Gastroesophageal sphincter (tissue), 4 donors: ENCODE measurements around the gene ACOT7. TPM values are rescaled to one million over a fixed set of nuclear protein-coding genes. Genes with fewer than 3 reads are reported as not detected.
A peak's percentile ranks its signal among the peaks of the same experiment; 100 is the strongest.
"Not testable (repeated sequence)": the region's sequence is repeated elsewhere in the genome, so short reads cannot be mapped to it uniquely, and the experiment has no call there.

Source experiments
- ATAC-seq: fragments of 150-250 bp; one replicate; pipeline ENCODE4 v1.9.1; 2016; ENCODE audit warnings: mild to moderate bottlenecking, moderate library complexity
- H3K27ac ChIP-seq, 4 donors: fragments of 200-600 bp; sonication (generic) in 3 of 4; 1 replicate in 3 of 4; 2 replicates in 1 of 4; pipeline ENCODE4 v1.5.1; 2016 to 2019
- H3K27me3 ChIP-seq: fragments of 200-600 bp; sonication (generic); one replicate; pipeline ENCODE4 v1.5.1; 2019
- H3K36me3 ChIP-seq, 2 donors: fragments of 200-600 bp; sonication (generic); one replicate each; pipeline ENCODE4 v1.5.1; 2019; ENCODE audit warnings: control low read depth in 1 of 2
- H3K4me1 ChIP-seq, 3 donors: fragments of 200-600 bp; sonication (generic); 1 replicate in 2 of 3; 2 replicates in 1 of 3; pipeline ENCODE4 v1.5.1; 2016 to 2019; ENCODE audit warnings: control low read depth in 2 of 3
- H3K4me3 ChIP-seq, 2 donors: fragments of 200-600 bp; sonication (generic); one replicate each; pipeline ENCODE4 v1.5.1; 2019; ENCODE audit warnings: mild to moderate bottlenecking in 1 of 2, moderate library complexity in 1 of 2
- H3K9me3 ChIP-seq, 3 donors: fragments of 200-600 bp; sonication (generic); one replicate each; pipeline ENCODE4 v1.5.1; 2017 to 2019; ENCODE audit warnings: control low read depth in 2 of 3
- EP300 ChIP-seq: sonication (generic); formaldehyde crosslinking; IDR thresholded peaks from one replicate; pipeline ENCODE4 v1.6.1; 2017; ENCODE audit warnings: antibody characterized with exemption, mild to moderate bottlenecking
- POLR2A ChIP-seq, 2 donors: fragments of 450-650 bp; IDR thresholded peaks; one replicate each; pipeline ENCODE4 v1.6.1; 2017; ENCODE audit warnings: antibody characterized with exemption in 2 of 2, mild to moderate bottlenecking in 2 of 2, moderate library complexity in 1 of 2
- POLR2AphosphoS5 ChIP-seq: sonication (generic); formaldehyde crosslinking; IDR thresholded peaks from one replicate; pipeline ENCODE4 v1.6.1; 2017; ENCODE audit warnings: antibody characterized with exemption
- WGBS, 2 donors: methylation state at CpG; one replicate each; pipeline ENCODE4 v1.1.5; 2018; ENCODE audit warnings: low coverage in 1 of 2; 5-methylcytosine and 5-hydroxymethylcytosine counted together
- total RNA-seq, 4 donors: library from RNA; depleted of rRNA; stranded (reverse); fragments of >200 nt; gene quantifications; one replicate each; pipeline ENCODE4 v1.1.0, GENCODE V29; 2016
- TF ChIP-seq, protein P1 (sequence below), 4 experiments: fragments of 200-600 bp in 2 of 4; fragments of 450-650 bp in 2 of 4; sonication (generic) in 1 of 4; IDR thresholded peaks; one replicate each; pipeline ENCODE4 v1.5.1; 2017 to 2019; ENCODE audit warnings: antibody characterized with exemption in 4 of 4, mild to moderate bottlenecking in 2 of 4, moderate library complexity in 2 of 4

ACOT7 gene
- total RNA-seq, 4 donors from 2014 or later = 22.3 to 32.5 (median 25.0) TPM

DNA sequence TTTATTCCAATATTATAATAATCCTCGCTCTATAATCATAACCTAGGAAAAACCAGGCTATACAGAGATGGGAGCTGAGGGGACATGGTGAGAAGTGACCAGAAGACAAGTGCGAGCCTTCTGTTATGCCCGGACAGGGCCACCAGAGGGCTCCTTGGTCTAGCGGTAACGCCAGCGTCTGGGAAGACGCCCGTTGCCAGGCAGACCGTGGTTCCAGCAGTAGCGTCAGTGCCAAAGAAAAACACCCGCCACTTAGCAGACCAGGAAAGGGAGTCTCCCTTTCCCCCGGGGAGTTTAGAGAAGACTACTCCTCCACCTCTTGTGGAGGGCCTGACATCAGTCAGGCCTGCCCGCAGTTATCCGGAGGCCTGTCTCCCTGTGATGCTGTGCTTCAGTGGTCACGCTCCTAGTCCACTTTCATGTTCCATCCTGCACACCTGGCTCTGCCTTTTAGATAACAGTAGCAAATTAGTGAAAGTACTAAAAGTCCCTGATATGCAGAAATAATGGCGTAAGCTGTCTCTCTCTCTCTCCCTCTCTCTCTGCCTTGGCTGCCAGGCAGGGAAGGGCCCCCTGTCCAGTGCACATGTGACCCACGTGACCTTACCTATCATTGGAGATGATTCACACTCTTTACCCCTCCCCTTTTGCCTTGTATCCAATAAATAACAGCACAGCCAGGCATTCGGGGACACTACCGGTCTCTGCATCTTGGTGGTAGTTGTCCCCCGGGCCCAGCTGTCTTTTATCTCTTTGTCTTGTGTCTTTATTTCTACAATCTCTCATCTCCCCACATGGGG lies 30.3 kb downstream of the ACOT7 start:
- H3K36me3 ChIP-seq, ATAC-seq, H3K27me3 ChIP-seq, H3K27ac ChIP-seq, H3K9me3 ChIP-seq: not testable (repeated sequence)
- Histone ChIP-seq H3K4me1 (peaks cover 0 to 30% (median 24%) of the 10 kb centered on the region in 3 donors), H3K4me3 (peak overlapping the region in 1 of 2 donors; percentile 10)
- TF ChIP-seq, protein P1, sequence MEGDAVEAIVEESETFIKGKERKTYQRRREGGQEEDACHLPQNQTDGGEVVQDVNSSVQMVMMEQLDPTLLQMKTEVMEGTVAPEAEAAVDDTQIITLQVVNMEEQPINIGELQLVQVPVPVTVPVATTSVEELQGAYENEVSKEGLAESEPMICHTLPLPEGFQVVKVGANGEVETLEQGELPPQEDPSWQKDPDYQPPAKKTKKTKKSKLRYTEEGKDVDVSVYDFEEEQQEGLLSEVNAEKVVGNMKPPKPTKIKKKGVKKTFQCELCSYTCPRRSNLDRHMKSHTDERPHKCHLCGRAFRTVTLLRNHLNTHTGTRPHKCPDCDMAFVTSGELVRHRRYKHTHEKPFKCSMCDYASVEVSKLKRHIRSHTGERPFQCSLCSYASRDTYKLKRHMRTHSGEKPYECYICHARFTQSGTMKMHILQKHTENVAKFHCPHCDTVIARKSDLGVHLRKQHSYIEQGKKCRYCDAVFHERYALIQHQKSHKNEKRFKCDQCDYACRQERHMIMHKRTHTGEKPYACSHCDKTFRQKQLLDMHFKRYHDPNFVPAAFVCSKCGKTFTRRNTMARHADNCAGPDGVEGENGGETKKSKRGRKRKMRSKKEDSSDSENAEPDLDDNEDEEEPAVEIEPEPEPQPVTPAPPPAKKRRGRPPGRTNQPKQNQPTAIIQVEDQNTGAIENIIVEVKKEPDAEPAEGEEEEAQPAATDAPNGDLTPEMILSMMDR (IDR thresholded peaks at IDR 0.05) = peak in 3 of 4 experiments; percentile 79 to 92 (median 87)
- 27 to 58% methylated on average over 7 to 18 of the region's 20 CpGs for WGBS, 2 donors

DNA sequence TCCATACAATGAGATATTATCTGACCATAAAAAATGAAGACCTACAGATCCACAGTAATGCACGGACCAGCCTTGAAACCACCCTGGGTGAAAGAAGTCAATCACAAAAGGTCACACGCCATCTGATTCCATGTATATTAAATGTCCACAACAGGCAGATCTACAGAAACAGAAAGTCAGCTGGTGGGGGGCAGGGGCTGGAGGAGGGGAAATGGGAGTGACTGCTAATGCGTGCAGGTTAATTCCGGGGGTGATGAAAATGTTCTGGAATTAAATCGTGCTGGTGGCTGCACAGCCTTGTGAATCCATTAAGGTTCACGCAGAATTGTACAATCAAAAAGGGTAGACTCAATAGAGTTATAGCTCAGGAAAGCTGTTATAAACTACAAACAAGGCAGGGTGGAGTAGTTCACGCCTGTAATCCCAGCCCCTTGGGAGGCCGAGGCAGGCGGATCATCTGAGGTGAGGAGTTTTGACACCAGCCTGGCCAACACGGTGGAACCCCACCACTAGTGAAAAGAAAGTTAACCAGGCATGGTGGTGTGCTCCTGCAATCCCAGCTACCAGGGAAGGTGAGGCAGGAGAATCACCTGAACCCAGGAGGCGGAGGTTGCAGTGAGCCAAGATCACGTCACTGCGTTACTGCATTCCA lies 32.3 kb downstream of the ACOT7 start:
- H3K4me3 ChIP-seq = no peak overlapping the region
- no peaks in the 10 kb centered on the region for H3K27me3 ChIP-seq
- H3K36me3 ChIP-seq = no peaks in the 10 kb centered on the region
- TF ChIP-seq POLR2A (IDR thresholded peaks at IDR 0.05) (no peak), POLR2AphosphoS5 (no peak), EP300 (no peak)
- H3K4me1 ChIP-seq = peaks cover 0 to 41% (median 25%) of the 10 kb centered on the region in 3 donors
- H3K9me3 ChIP-seq = no peaks in the 10 kb centered on the region
- ATAC-seq = no peak
- WGBS, 2 donors = 86 to 92% methylated on average over 9 to 10 of the region's 13 CpGs
- no peak overlapping the region for H3K27ac ChIP-seq

DNA sequence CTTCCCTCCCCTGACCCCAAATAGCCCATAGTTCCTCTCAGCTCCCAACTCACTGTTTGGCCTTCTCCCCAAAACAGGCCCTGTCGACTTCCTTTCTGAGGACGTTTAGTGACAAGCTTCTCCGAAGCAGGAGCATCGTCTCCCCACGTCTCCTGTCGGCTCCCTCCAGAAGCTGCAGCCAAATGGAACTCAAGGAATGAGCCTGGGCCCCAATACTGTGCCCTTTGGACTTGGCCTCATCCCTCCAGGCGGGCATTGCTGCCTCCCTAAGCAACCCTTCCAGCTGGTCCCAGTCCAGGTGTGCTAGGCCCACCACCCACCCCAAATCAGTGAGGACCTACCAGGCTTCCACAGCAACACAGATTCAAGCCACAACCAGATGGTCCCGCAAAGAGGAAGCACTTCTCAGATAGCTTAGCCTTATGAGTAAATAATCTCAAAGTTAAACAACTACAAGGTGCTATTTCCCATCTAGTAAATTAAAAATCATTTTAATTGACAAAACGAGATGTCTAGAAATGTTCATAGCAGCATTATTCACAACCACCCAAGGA lies 33.0 kb downstream of the ACOT7 start:
- Histone ChIP-seq H3K4me3 (no peak overlapping the region), H3K9me3 (no peaks in the 10 kb centered on the region), H3K4me1 (peaks cover 0 to 41% (median 25%) of the 10 kb centered on the region in 3 donors), H3K27ac (peak overlapping the region in 3 of 4 donors; percentile 74 to 87 (median 84)), H3K27me3 (no peaks in the 10 kb centered on the region), H3K36me3 (no peaks in the 10 kb centered on the region)
- ATAC-seq = no peak
- TF ChIP-seq EP300 (no peak), POLR2AphosphoS5 (no peak)
- TF ChIP-seq, protein P1 (IDR thresholded peaks at IDR 0.05) = no peak
- 53 to 64% methylated on average over 3 to 5 of the region's 9 CpGs for WGBS, 2 donors

DNA sequence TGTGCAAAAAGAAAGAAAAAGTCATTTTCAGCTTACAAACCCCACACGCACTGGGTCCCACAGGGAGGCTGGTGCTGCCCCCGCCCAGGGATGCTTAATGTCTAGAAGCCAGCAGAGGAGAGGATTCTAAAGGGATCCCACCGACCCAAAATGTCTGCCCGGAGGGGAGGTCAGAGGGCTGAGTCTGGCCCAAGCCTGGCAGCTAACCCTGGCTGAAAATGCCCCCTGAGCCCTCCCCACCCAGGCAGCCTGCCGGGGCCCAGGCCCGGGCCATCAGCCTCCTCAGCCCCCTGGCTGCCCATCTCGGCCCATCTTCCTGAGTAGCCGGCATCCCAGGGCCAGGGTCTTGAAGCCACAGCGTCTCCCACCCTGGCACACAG lies 33.5 kb downstream of the ACOT7 start:
- WGBS, 2 donors = 64 to 70% methylated on average over 2 to 5 of the region's 9 CpGs
- no peaks in the 10 kb centered on the region for H3K27me3 ChIP-seq
- no peaks in the 10 kb centered on the region for H3K36me3 ChIP-seq
- H3K27ac ChIP-seq = peak overlapping the region; percentile 5 to 87 (median 79)
- no peaks in the 10 kb centered on the region for H3K9me3 ChIP-seq
- peaks cover 0 to 41% (median 25%) of the 10 kb centered on the region in 3 donors for H3K4me1 ChIP-seq
- no peak overlapping the region for H3K4me3 ChIP-seq
- ATAC-seq = no peak
- no peak for TF ChIP-seq POLR2AphosphoS5
- TF ChIP-seq EP300 = no peak
- TF ChIP-seq, protein P1 (IDR thresholded peaks at IDR 0.05) = no peak
- TF ChIP-seq POLR2A (IDR thresholded peaks at IDR 0.05) = no peak

DNA sequence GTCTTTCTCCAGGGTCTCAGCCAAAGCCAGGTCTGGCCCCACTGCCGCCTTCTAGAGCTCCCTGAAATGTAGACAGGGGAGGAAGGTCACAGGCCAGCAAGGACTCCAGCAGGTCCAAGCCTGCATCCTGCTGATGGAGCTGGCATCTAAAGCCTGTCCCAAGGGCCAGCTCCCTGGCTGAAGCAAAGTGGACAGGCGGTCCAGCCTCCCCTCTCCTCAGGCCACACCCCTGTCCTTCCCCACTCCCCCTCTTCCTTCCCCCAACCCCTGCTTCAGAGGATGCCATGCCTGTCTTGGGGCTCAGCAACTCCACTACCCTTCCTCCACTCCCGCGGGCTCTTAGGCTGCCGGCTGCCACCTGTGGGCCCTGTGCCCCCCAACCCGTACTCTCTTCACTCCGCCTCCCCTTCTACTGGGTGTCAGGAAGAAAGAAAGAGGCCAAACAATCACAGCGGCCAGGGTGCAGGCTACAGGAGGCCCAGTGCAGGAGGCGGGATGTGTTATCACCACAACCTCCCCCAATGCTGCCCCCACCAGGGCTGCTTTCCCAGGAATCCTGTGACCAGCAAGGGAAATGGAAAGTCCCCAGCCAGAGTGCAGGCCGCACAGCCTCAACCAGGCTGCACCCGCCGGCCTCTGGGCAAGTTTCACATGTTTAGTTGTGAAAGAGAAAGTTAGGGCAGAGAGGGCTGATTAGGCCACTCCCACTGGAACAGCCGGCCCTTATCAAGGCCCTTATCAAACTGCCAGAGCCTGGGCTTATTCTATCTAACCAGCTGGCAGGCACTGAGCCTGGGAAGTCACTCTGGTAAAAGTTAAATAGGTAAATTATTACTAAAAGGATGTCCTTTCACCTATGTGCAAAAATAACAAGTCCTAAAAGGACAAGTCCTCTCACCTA lies 34.1 kb downstream of the ACOT7 start:
- Histone ChIP-seq H3K9me3 (no peaks in the 10 kb centered on the region), H3K4me3 (peak overlapping the region in 1 of 2 donors; percentile 5), H3K27me3 (no peaks in the 10 kb centered on the region), H3K36me3 (no peaks in the 10 kb centered on the region), H3K27ac (peak overlapping the region; percentile 43 to 87 (median 79)), H3K4me1 (peaks cover 0 to 43% (median 25%) of the 10 kb centered on the region in 3 donors)
- WGBS, 2 donors = 4% methylated on average over 6 of the region's 13 CpGs; no CpG with 5 or more reads in 1 of the 2 donors
- ATAC-seq = peak; percentile 80
- TF ChIP-seq POLR2A (IDR thresholded peaks at IDR 0.05) (no peak), POLR2AphosphoS5 (peak; percentile 34), EP300 (no peak)
- TF ChIP-seq, protein P1 (IDR thresholded peaks at IDR 0.05) = peak in 1 of 4 experiments; percentile 16
